GM12801 (cell line): Measurements from ENCODE around the gene SEMA4D.

Experiments used
- TF ChIP-seq, protein P1 (sequence below): IDR thresholded peaks from one replicate; pipeline ENCODE4 v1.5.1; 2011; ENCODE audit warnings: control low read depth; ENCODE audit not compliant: insufficient read length; ENCODE audit errors: extremely low read depth

SEMA4D gene

DNA sequence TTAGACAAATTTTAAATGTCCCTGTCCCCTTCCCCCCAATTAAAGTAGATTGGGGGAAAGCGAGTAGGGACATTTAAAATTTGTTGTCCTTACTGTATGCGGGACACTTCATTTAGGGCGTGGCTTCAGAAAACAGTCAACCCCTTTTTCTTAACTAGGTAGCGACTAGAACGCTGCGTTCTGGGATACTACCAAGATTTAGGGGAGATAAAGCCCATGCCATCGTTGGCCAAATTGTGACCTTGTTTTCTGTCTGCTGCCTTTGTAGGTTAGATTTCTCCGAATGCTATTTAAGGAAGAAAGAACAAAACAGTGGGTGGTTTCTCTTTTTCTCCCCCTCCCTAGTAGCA is 185.7 kb downstream of the SEMA4D start:
- TF ChIP-seq, protein P1, sequence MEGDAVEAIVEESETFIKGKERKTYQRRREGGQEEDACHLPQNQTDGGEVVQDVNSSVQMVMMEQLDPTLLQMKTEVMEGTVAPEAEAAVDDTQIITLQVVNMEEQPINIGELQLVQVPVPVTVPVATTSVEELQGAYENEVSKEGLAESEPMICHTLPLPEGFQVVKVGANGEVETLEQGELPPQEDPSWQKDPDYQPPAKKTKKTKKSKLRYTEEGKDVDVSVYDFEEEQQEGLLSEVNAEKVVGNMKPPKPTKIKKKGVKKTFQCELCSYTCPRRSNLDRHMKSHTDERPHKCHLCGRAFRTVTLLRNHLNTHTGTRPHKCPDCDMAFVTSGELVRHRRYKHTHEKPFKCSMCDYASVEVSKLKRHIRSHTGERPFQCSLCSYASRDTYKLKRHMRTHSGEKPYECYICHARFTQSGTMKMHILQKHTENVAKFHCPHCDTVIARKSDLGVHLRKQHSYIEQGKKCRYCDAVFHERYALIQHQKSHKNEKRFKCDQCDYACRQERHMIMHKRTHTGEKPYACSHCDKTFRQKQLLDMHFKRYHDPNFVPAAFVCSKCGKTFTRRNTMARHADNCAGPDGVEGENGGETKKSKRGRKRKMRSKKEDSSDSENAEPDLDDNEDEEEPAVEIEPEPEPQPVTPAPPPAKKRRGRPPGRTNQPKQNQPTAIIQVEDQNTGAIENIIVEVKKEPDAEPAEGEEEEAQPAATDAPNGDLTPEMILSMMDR, result no peak

GRCh38 chr9:89311346-89312221 is 186.3 kb downstream of the SEMA4D start:
- TF ChIP-seq, protein P1, result no peak
